Panc1 (cell line): ENCODE measurements around the gene CACNA1I. TPM values are rescaled to one million over a fixed set of nuclear protein-coding genes. Genes with fewer than 3 reads are reported as not detected.

ENCODE experiments used
- ATAC-seq: fragments of 200-7000 bp; cut with Tn5 transposase; 2 replicates; pipeline ENCODE4 v1.9.1; 2020; ENCODE audit warnings: mild to moderate bottlenecking, moderate library complexity
- BruUV-seq: library from RNA; stranded (reverse); fragments of 400-500 nt; replicated peaks from 2 replicates; lab custom pipeline; 2021; lab: Mats Ljungman, UMichigan
- CTCF ChIA-PET: fragments of 300-600 bp; sonication (Branson Sonifier 250); formaldehyde crosslinking; loops from one replicate; lab custom pipeline; 2022; ENCODE audit warnings: antibody characterized with exemption; lab: Charles Lee
- POLR2A ChIA-PET: fragments of 300-600 bp; sonication (Branson Sonifier 250); formaldehyde crosslinking; loops from one replicate; lab custom pipeline; 2022; ENCODE audit warnings: antibody characterized with exemption; lab: Charles Lee
- DNase-seq: peaks from one replicate; pipeline ENCODE4 v3.0.0-alpha.2; 2010; ENCODE audit warnings: low read depth, low spot score
- H3K27ac ChIP-seq: 2 replicates; pipeline ENCODE4 v1.5.1; 2011; ENCODE audit warnings: mild to moderate bottlenecking, low read length, inconsistent platforms
- H3K27me3 ChIP-seq: fragments of 200-500 bp; sonication (Bioruptor generic); 2 replicates; pipeline ENCODE4 v1.6.0; 2014; ENCODE audit warnings: low read length, inconsistent platforms; ENCODE audit not compliant: control insufficient read depth, insufficient read depth
- H3K36me3 ChIP-seq: fragments of 200-500 bp; sonication (Bioruptor generic); 2 replicates; pipeline ENCODE4 v1.5.1; 2014; ENCODE audit warnings: inconsistent platforms, mild to moderate bottlenecking, low read length, moderate library complexity; ENCODE audit not compliant: control insufficient read depth, insufficient read depth
- H3K4me1 ChIP-seq: 2 replicates; pipeline ENCODE4 v1.5.1; 2011; ENCODE audit warnings: inconsistent platforms, mild to moderate bottlenecking, low read length, moderate library complexity; ENCODE audit not compliant: control insufficient read depth, insufficient read depth
- H3K4me3 ChIP-seq, 2 experiments: 2 replicates each; pipeline ENCODE4 v1.5.1; 2011 to 2012; ENCODE audit warnings: low read depth in 2 of 2, low read length in 2 of 2, mild to moderate bottlenecking in 2 of 2, inconsistent platforms in 1 of 2, moderate library complexity in 1 of 2
- H3K9me3 ChIP-seq: fragments of 200-500 bp; sonication (Bioruptor generic); 2 replicates; pipeline ENCODE4 v1.5.1; 2014; ENCODE audit warnings: low read depth, mild to moderate bottlenecking, inconsistent platforms, low read length, moderate library complexity; ENCODE audit not compliant: control insufficient read depth, insufficient read depth
- CTCF ChIP-seq: fragments of 450-650 bp; IDR thresholded peaks from 2 replicates; pipeline ENCODE4 v1.5.1; 2017; ENCODE audit warnings: mild to moderate bottlenecking
- POLR2AphosphoS5 ChIP-seq: IDR thresholded peaks from 2 replicates; pipeline ENCODE4 v1.6.1; 2012; ENCODE audit warnings: mild to moderate bottlenecking, low read depth, low read length, moderate library complexity
- REST ChIP-seq, 2 experiments: IDR thresholded peaks; 2 replicates each; pipeline ENCODE4 v1.6.1; 2011 to 2012; ENCODE audit warnings: low read depth in 2 of 2, control low read depth in 1 of 2, low read length in 1 of 2, mild to moderate bottlenecking in 1 of 2, moderate library complexity in 1 of 2; ENCODE audit not compliant: insufficient read depth in 1 of 2
- SIN3A ChIP-seq: IDR thresholded peaks from 2 replicates; pipeline ENCODE4 v1.6.1; 2012; ENCODE audit warnings: low read depth, mild to moderate bottlenecking, low read length, moderate library complexity, borderline replicate concordance; ENCODE audit not compliant: insufficient read depth
- TCF7L2 ChIP-seq: IDR thresholded peaks from 2 replicates; pipeline ENCODE4 v1.6.1; 2011; ENCODE audit warnings: mild to moderate bottlenecking, low read depth, low read length, inconsistent platforms
- in situ Hi-C: cut with HindIII; loops from 2 replicates; pipeline ENCODE4 v1.10.0; 2016; ENCODE audit warnings: low sequenced_read_pairs, low pct_unique_long_range_greater_than_20kb
- intact Hi-C: fragments of 100-400 bp; cut with micrococcal nuclease; formaldehyde crosslinking; loops from one replicate; pipeline ENCODE4 v1.10.0; 2022; ENCODE audit not compliant: unreplicated experiment
- total RNA-seq: library from RNA; stranded (reverse); gene quantifications from one replicate; pipeline ENCODE4 v1.2.1, GENCODE V29; 2021; ENCODE audit not compliant: unreplicated experiment

CACNA1I gene
- total RNA-seq, 1 experiment from 2014 or later = 0.23 TPM

- TF ChIP-seq REST (IDR thresholded peaks at IDR 0.05; ENCODE audit: insufficient read depth in 1 of 2, low read depth in 2 of 2, low read length in 1 of 2) (no peak), CTCF (no peak), POLR2AphosphoS5 (no peak), SIN3A (no peak), TCF7L2 (no peak)
- ATAC-seq (no peak), DNase-seq (no peak)
- no peaks in the 10 kb centered on the region for H3K27me3 ChIP-seq
- no peak overlapping the region for H3K4me3 ChIP-seq
- H3K27ac ChIP-seq = no peak overlapping the region
- BruUV-seq = no TSS peak
- intact Hi-C loops (no loop called here), in situ Hi-C loops (no loop called here)
- no peaks in the 10 kb centered on the region for H3K36me3 ChIP-seq
- ChIA-PET POLR2A (interaction anchor here (0.6 kb wide), 1 partner anchor 601 kb away, joined by 8 read pairs; no protein-coding TSS in a partner anchor), CTCF (no interaction called here)
- H3K4me1 ChIP-seq = no peaks in the 10 kb centered on the region
- H3K9me3 ChIP-seq = no peaks in the 10 kb centered on the region
These were observed 104.0 kb downstream of the CACNA1I start for GRCh38 chr22:39674536-39674935.

GRCh38 chr22:39675947-39676346, 105.4 kb downstream of the CACNA1I start:
- no peak for TF ChIP-seq CTCF
- no peak for TF ChIP-seq REST (IDR thresholded peaks at IDR 0.05; ENCODE audit: insufficient read depth in 1 of 2, low read depth in 2 of 2, low read length in 1 of 2)
- no peak for TF ChIP-seq TCF7L2
- CTCF ChIA-PET = no interaction called here
- ATAC-seq (no peak), DNase-seq (no peak)
- no TSS peak for BruUV-seq
- intact Hi-C loops (no loop called here), in situ Hi-C loops (no loop called here)
- H3K4me1 ChIP-seq = no peaks in the 10 kb centered on the region
- H3K27me3 ChIP-seq = no peaks in the 10 kb centered on the region
- H3K27ac ChIP-seq = no peak overlapping the region
- no peaks in the 10 kb centered on the region for H3K9me3 ChIP-seq
- no peak overlapping the region for H3K4me3 ChIP-seq
- POLR2A ChIA-PET = no interaction called here
- H3K36me3 ChIP-seq = no peaks in the 10 kb centered on the region
